Measurements from ENCODE around the gene GALNT12.

The GALNT12 gene

DNA sequence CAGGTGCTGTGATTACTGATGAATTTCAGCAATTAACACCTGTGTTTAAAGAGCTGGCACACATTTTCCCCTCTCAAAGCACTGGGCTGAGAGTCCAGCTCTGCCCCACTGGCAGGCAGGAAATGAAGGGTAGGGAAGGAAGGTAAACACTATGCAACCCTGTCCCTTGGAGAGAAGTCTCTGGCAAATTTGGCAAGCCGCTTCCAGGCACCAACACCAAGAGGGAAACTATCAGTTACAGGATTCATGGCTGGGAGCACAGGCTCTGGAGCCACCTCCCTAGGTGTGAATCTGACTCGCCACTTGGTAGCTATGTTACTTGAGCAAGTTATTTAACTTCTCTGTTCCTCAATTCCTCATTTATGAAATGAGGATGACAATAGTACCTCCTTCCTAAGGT lies 14.4 kb upstream of the GALNT12 start:
- CTCF ChIA-PET = interaction anchor here (0.7 to 4.5 kb wide), 6 partner anchors 13 to 348 kb away, joined by 3 to 39 read pairs (median 4); partner anchors contain the start of gene GALNT12
- no peak overlapping the region for H3K4me3 ChIP-seq (ENCODE audit: low read depth, low read length)
- POLR2A ChIA-PET = no interaction called here
- H3K27ac ChIP-seq (ENCODE audit: extremely low read depth, low read depth, low read length) = no peak overlapping the region
- H3K9me3 ChIP-seq (ENCODE audit: control insufficient read depth, insufficient read depth, low read depth, low read length) = no peaks in the 10 kb centered on the region
- TF ChIP-seq, protein P1, sequence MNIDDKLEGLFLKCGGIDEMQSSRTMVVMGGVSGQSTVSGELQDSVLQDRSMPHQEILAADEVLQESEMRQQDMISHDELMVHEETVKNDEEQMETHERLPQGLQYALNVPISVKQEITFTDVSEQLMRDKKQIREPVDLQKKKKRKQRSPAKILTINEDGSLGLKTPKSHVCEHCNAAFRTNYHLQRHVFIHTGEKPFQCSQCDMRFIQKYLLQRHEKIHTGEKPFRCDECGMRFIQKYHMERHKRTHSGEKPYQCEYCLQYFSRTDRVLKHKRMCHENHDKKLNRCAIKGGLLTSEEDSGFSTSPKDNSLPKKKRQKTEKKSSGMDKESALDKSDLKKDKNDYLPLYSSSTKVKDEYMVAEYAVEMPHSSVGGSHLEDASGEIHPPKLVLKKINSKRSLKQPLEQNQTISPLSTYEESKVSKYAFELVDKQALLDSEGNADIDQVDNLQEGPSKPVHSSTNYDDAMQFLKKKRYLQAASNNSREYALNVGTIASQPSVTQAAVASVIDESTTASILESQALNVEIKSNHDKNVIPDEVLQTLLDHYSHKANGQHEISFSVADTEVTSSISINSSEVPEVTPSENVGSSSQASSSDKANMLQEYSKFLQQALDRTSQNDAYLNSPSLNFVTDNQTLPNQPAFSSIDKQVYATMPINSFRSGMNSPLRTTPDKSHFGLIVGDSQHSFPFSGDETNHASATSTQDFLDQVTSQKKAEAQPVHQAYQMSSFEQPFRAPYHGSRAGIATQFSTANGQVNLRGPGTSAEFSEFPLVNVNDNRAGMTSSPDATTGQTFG (tag by site-specific recombination; IDR thresholded peaks at IDR 0.05; ENCODE audit: borderline replicate concordance) = no peak
- TF ChIP-seq, protein P2, sequence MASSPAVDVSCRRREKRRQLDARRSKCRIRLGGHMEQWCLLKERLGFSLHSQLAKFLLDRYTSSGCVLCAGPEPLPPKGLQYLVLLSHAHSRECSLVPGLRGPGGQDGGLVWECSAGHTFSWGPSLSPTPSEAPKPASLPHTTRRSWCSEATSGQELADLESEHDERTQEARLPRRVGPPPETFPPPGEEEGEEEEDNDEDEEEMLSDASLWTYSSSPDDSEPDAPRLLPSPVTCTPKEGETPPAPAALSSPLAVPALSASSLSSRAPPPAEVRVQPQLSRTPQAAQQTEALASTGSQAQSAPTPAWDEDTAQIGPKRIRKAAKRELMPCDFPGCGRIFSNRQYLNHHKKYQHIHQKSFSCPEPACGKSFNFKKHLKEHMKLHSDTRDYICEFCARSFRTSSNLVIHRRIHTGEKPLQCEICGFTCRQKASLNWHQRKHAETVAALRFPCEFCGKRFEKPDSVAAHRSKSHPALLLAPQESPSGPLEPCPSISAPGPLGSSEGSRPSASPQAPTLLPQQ (tag by site-specific recombination; IDR thresholded peaks at IDR 0.05) = no peak
- TF ChIP-seq SALL2 (tag by site-specific recombination; IDR thresholded peaks at IDR 0.05; ENCODE audit: borderline replicate concordance) = no peak
- TF ChIP-seq SETDB1 (IDR thresholded peaks at IDR 0.05; ENCODE audit: insufficient read length, low read length) = no peak
- H3K4me1 ChIP-seq (ENCODE audit: control insufficient read depth, insufficient read depth, low read length) = no peaks in the 10 kb centered on the region
- peaks cover 3 to 35% of the 10 kb centered on the region in 2 experiments; a peak in 1 of 3 replicates for H3K36me3 ChIP-seq (ENCODE audit: control insufficient read depth in 2 of 2, insufficient read depth in 1 of 2, low read length in 2 of 2)

GRCh38 chr9:98794802-98795201 lies 12.7 kb upstream of the GALNT12 start:
- no peaks in the 10 kb centered on the region for H3K9me3 ChIP-seq (ENCODE audit: control insufficient read depth, insufficient read depth, low read depth, low read length)
- POLR2A ChIA-PET = no interaction called here
- H3K4me3 ChIP-seq (ENCODE audit: low read depth, low read length) = no peak overlapping the region
- CTCF ChIA-PET = interaction anchor here (0.7 to 1.1 kb wide), 3 partner anchors 12 to 713 kb away, joined by 3 to 5 read pairs (median 3); partner anchors contain the start of gene GALNT12
- peaks cover 0 to 17% of the 10 kb centered on the region in 2 experiments; a peak in 1 of 3 replicates for H3K36me3 ChIP-seq (ENCODE audit: control insufficient read depth in 2 of 2, insufficient read depth in 1 of 2, low read length in 2 of 2)
- no peaks in the 10 kb centered on the region for H3K4me1 ChIP-seq (ENCODE audit: control insufficient read depth, insufficient read depth, low read length)
- no peak overlapping the region for H3K27ac ChIP-seq (ENCODE audit: extremely low read depth, low read depth, low read length)
- TF ChIP-seq ZNF24 (tag by site-specific recombination; IDR thresholded peaks at IDR 0.05) (no peak), ZNF214 (tag by site-specific recombination; IDR thresholded peaks at IDR 0.05; ENCODE audit: borderline replicate concordance) (no peak), ZNF2 (tag by site-specific recombination; IDR thresholded peaks at IDR 0.05) (no peak), ZNF140 (tag by site-specific recombination; IDR thresholded peaks at IDR 0.05) (no peak), ZNF670 (tag by site-specific recombination; IDR thresholded peaks at IDR 0.05; ENCODE audit: low read depth) (no peak), ZBTB49 (tag by site-specific recombination; IDR thresholded peaks at IDR 0.05; ENCODE audit: low read depth) (no peak), ZNF184 (tag by site-specific recombination; IDR thresholded peaks at IDR 0.05) (no peak), RBAK (tag by site-specific recombination; IDR thresholded peaks at IDR 0.05) (no peak), ZNF513 (tag by site-specific recombination; IDR thresholded peaks at IDR 0.05) (no peak), ZFHX2 (tag by site-specific recombination; conservative IDR thresholded peaks at IDR 0.05) (no peak), ZNF501 (tag by site-specific recombination; IDR thresholded peaks at IDR 0.05) (no peak)

All from HEK293 (cell line).